PC-9 (cell line): ENCODE results near the gene PLOD2.

Source experiments
- EZH2 ChIP-seq: fragments of 200-600 bp; sonication (generic); IDR thresholded peaks from 2 replicates; pipeline ENCODE4 v1.8.0; 2017; ENCODE audit warnings: antibody characterized with exemption, low read depth
- TF ChIP-seq, protein P1 (sequence below): fragments of 200-600 bp; sonication (generic); conservative IDR thresholded peaks from 2 replicates; pipeline ENCODE4 v1.6.1; 2017; ENCODE audit warnings: mixed run types, antibody characterized with exemption, mild to moderate bottlenecking, moderate library complexity

DNA sequence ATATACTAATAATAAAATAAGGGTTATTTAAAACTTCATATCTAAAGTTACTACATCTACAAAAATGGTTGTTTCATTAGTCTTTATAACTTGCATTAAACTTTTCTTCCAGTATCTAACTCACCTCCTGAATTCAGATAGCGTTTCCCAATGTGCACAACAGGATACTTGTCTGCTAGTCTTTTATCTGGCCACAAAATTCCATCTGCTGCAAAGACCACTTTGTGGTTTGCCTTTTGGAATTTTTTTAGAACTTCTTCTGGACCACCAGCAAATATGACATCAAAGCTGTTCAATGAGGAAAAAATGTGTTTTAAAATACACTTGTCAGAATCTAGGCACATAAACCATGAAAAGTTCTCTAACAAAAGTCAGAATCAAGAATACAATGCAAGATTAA lies 50.8 kb downstream of the PLOD2 start:
- TF ChIP-seq, protein P1, sequence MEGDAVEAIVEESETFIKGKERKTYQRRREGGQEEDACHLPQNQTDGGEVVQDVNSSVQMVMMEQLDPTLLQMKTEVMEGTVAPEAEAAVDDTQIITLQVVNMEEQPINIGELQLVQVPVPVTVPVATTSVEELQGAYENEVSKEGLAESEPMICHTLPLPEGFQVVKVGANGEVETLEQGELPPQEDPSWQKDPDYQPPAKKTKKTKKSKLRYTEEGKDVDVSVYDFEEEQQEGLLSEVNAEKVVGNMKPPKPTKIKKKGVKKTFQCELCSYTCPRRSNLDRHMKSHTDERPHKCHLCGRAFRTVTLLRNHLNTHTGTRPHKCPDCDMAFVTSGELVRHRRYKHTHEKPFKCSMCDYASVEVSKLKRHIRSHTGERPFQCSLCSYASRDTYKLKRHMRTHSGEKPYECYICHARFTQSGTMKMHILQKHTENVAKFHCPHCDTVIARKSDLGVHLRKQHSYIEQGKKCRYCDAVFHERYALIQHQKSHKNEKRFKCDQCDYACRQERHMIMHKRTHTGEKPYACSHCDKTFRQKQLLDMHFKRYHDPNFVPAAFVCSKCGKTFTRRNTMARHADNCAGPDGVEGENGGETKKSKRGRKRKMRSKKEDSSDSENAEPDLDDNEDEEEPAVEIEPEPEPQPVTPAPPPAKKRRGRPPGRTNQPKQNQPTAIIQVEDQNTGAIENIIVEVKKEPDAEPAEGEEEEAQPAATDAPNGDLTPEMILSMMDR: no peak
- no peak for TF ChIP-seq EZH2
